Measurements from ENCODE around the gene MVB12B. TPM values are rescaled to one million over a fixed set of nuclear protein-coding genes. Genes with fewer than 3 reads are reported as not detected.

The MVB12B gene
- total RNA-seq, 1 experiment from 2014 or later, result 6.1 TPM

DNA sequence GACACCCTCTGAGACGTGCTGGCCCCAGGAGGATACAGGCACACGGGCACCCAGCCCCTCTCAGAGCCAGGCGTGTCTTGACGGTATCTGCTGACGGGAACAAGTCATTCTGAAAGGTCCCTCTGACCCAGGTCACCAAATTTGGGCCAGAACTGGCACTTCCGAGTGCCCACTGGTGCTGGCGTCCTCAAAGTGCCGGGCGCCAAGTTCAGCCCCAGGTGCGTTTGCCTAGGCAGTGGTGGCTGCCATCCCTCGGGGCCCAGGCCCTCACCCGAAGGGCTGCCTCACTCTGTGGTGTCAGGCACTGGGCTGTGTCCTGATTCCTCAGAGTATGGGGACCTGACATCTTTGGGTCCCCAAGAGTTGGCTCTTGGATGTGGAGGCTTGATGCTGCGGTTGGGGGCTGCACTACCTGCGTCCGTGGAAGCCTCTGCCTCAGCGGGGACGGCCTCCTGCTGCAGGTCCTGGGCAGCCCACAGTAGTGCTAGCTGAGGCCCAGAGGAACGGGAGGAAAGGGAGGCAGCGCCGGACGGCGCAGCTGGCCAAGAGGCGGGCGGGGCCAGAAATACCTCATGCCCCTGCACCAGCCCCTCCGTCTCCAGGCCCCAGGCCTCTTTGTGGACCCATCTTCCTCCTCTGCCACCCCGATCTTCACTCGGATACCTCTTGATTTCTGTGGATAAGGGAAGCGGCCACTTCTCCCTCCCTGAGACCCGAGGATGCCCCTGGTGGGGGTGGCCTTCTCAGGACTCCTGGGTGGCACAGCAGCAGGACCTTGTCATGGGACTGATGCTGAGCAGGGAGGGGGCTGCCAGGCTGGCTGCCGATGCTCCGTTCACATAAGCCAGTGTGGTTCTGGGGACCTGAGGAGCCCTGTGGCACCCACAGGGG is 177.7 kb downstream of the MVB12B start:
- no peak for DNase-seq (ENCODE audit: low read depth)

DNA sequence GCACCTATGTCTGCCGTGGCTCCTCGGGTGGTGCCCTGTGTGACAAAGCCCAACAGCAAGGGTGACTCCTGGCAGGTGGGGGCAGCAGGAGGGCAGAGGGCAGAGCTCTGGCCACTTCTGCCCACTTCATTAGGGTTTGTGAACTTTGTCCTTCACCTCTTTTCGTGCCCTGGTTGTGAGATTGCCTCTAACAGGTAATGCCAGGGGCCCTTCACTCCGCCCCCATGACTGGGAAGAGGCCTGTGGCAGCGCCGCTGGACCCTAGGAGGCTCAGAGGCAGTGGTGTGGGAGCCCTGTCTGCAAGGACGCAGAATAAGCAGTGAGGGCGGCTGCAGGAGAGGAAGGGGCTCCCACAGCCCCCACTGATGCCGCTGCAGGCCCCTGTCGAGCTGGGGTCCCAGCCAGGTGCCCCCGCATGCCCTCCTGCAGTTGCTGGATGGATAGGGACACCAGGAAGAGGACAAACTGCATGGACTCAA is 178.4 kb downstream of the MVB12B start:
- no peak for DNase-seq (ENCODE audit: low read depth)

DNA sequence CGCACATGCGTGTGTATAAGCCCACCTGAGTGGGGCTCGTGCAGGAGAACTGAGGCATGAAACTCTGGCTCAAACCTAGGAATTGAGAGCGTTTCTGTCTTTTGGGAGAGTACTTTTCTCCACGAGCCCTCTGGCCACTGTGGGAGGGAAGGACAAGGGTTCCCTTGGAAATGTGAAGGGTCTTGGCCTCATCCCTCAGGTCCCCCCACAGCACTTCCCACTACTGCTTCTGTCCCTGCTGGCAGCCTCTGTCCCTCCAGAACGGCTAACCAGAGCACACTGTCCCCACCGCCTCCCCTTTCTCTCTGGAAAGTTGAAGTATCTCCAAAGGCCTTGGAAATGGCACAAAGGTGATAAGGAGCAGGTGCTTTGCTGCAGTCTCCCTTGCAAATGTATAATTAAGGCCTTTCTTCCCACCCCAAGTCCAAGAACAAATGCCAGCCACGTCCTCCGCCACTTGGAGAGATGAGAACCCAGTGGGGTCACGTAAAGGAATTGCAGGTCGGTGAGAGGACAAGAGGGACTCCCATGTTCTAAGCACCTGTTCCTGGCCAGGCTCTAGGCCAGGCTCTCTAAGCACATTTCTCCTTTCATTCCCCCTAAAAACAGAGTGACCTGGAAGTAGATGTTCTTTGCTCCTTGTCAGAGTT is 179.2 kb downstream of the MVB12B start:
- no peak for DNase-seq (ENCODE audit: low read depth)

DNA sequence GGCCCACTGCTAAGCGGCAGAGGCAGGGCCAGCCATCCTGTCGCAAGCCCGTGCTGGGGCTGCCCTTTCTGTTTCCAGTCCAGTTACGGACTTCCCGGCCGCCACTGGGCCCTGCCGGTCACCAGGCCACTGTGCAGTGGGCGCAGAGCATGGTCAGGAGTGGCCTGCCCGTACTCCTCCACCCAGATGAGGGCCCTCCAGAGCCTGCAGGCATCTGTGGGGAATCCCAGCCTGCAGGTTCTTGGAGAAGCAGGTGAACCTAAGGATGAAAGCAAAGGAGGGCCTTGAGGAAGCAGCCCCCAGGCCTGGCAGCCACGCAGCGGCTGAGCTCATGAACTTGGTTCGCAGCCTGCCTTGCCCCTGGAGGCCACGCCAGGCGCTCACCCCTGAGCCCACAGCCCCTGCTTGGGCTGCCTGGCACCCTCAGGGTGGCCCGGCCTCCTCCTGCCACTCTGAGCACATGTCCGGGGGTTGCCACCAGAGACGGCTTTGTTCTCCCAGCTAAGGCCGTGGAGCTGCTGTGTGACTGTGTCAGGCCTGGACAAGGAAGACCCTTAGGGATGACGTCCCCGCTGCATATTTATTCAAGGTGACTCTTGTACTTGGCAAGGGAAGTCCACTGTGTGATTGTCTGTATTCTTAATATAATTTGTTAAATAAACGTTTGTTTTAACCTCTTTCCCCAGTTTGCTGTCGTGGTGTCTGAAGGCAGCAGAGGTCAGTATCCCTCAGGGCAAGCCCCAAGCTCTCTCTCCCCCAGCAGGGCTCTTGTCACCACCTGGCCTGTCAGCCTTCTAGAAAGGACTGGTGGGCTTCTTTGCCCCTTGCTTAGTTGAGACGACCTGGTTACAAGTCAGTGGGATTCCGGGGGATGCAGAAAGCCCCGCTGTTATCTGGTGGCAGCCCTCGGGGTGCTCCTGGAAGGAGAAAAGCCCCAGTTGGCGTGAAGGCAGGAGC is 180.0 kb downstream of the MVB12B start:
- DNase-seq (ENCODE audit: low read depth), result no peak

DNA sequence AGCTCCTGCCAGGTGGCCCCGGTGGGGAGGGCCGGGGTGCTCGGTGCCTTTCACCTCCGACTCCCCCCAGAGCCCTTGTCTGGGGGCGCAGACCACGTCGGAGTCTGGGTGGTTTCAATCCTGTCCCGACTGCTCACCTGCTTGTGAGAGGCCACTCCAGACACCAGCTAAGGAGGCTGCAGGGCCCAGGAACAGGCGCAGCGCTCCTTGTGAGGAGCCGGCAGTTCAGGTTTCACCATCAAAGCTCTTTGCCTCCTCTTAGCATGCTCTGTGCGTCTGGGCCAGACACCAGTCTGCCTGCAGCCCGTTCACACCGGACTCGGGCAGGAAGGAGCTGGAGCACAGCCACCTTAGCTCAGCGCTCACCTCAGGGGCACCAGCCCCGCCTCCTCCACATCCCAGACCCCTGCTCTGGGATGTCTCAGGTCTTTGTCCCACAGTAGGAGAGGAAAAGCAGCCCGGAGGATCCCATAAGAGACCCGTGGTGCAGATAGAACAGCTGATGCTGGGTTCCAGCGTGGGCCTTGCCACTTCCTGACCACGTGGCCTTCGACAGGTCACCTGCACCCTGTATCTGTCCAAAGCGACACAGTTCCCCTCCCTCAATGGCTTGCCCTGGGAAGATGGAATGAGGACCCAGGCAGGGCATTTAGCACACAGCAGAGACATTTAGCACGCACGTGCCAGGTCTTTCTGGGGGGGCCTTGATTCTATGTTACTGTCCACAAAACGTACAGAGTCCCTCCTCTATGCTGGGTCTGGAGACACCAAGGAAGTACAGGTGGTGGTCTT is 180.9 kb downstream of the MVB12B start:
- DNase-seq (ENCODE audit: low read depth), result no peak

DNA sequence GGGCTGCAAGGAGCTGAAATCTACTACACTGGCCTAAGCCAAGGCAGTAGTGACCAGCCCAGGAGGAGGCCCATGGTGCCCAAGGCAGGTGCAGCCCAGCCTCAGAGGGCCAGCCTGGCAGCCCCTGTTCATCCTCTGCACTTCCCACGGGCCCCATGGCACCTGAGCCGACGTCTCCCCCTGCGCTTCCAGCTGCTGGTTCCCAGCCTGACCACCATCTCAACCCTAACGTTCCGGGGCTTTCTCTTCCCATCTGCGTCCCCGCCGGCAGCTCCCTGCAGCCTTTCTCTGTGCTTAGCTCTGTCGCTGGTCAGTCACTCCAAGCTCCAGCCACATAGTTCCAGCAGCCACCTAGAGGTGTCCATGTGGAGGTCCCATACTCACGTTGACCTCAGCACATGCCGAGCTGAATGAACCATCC is 181.6 kb downstream of the MVB12B start:
- no peak for DNase-seq (ENCODE audit: low read depth)

DNA sequence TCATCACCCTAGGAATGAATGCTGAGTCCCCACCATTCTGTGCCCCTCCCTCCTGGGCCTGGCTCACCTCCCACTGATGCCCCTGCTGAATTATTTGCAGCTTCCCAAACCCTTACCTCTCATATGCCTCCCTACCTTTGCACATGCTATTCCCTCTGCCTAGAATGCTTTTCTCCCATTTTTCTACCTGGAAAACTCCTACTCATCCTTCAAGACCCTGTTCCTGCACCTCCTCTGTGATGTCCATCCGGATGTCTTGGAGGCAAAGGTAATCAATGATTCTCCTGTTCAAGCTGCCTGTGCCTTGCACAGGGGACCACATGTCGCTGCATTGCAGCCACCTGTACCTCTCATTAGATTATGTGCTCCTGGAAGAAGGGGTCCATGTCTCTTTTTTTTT is 182.3 kb downstream of the MVB12B start:
- DNase-seq (ENCODE audit: low read depth), result no peak

DNA sequence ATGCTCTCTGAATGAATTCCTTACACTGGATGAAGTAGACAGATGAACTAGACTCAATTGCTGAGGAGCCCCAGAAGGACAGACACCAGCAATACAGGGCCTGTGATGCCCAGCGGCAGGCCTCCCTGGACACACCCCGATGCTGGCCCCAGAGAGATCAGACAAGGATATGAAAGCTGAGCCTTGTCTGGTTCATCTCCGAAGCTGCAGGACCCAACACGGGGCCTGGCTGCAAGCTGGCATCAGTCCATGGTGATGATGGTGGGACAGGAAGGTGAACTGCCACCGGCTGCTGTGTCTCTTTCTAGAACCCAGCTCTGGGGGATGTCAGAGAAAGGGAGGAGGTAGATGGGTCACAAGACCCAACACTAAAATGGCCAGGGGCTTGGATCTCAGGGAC is 183.1 kb downstream of the MVB12B start:
- no peak for DNase-seq (ENCODE audit: low read depth)

DNA sequence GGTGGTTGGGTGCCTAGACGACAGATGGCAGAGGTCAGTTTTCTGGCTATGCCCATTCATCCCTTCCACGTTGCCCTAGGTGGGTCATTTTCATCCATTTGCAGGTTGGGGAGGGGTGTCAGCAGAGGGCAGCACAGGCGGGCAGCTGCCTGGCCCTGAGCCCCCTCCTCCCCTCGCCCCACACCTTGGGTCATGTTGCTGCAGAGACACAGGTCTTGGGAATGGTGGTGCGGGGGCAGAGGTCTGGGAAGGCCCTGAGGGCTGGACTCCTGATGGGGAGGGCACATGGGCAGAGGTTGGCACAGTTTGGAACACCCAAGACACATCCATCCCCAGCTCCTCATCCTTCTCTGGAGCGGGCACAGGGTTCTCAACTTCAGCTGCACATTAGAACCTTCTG is 183.9 kb downstream of the MVB12B start:
- no peak for DNase-seq (ENCODE audit: low read depth)

DNA sequence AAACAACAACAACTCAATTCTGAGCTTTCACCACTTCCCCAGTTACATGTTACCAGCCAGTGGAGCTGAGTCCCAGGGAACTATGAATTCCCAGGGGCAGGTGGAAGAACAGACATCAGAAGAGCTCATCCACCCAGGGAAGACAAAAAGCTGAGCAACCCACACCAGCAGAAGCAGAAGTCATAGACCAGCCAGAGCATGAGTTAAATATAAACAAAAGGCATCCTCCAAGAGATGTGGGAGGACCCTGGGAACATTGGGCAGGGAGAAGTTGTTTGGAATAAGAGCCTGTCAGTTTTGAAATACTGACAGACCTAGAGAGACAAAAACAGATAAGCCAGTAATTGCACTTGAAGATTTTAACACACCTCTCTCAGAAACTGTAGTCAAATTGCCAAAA is 184.8 kb downstream of the MVB12B start:
- no peak for DNase-seq (ENCODE audit: low read depth)

DNA sequence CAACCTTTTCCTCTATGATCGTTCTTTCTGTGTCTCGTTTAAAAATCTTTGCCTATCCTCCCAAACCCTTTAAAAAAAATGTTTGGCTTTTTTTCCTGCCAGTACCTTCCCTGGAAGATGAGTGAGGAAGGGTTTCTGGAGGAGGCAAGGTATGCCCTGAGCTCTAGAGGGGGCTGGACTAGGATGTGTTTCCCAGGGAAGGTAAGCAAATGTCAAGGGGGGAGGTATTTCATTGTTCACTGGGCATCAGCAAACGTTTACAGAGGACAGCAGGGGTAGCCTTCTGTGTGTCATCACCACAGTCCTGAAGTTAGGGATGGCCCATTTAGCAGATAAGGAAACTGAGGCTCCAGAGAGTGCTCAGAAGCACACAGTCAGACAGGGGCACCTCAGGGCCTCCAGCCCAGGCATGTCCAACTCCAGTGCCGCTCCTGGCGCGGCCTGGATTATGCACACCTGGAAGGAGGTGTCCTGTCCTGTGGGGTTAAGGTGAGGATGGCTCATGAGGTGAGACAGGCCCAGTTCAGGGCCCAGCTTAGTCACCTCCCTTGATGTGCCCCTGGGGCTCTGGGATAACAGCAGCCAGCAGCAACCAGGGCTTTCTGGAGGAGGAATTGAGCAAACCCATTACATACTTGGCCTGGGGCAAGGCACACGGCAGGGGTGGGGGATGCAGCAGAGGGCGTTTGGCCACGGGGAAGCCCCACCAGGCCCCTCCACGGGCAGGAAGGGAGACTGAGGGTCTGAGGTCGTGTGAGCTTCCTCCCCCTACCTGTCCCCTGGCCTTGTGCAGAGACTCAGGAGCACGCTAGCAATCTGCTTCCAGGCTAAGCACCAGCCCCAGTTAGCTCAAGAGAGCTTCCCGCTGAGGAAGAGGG is 186.8 kb downstream of the MVB12B start:
- DNase-seq (ENCODE audit: low read depth), result no peak

DNA sequence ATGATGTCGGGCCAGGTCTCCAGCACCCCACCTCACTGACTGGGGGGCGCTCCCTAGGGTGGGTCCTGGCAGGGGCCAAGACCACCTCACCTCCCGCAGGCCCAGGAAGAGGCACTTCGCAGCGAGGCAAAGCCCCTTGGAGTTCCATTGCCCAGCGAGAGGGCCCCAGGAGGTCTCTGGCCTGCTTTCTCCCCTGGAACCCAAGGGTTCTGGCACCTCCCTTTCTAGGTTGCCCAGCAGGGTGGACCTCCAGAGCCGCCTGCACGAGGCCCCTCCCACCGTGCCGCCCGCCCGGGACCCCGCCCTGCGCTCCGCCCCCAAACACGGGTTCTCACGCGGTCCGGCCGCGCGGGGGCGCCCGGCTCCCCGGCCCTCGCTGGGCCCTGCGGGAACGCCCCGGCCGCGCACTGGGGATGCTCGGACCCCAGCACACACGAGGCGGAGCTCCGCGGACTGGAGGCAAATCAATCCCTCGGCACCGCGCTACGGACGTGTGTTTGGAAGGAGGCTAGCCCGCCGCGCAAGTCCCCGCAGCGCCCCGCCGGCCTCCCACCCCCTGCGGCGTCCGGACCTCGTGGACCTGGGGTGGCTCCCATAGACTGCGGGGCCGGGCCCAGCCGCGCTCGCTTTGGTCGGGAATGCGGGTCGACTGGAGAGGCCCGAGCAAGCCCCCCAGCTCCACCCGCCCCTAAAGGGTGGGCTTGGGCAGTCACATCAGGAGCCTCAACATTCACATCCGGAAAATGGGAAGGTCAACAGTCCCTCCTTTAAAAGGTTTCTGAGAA is 187.6 kb downstream of the MVB12B start:
- peak; percentile 84 for DNase-seq (ENCODE audit: low read depth)

DNA sequence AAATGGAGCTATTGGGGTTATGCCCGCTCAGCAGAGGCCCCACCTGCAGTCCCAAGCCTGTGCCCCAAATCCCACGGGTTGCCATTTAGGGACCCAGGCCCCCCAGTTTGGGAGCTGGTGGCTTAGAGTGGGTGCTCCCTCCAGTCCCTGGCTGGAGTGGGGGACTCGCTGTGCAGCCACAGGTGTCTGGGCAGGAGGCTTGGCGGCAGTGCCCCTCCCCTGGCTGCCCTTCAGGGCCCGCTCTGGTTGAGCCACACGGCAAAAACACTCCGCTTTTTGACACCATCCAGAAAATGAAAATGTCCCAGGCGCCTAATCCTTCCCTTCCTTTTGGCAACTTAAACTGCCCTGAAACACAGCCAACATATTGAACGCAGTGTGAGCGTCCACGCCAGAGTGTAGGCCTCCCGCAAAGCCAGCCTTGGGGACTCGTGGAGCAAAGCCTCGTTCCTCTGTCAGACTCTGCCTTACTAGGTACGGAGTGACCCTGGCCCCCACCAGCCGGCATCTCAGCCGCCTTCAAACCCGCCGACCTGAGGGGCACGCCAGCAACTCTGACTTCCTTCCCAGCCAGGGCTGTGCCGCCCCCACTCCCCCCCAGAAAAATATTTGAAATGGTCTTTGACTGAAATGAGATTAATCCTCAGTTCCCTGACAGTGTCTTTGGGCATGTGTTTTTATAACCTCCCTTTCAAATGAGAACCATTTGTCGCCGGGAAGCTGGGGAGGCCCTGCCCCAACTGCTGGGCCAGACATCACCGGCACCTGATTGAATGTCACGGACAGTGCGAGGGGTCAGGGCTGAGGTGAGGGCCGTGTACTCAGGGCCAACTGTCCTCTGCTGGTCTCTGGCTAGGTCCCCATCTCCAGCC is 188.6 kb downstream of the MVB12B start:
- no peak for DNase-seq (ENCODE audit: low read depth)

DNA sequence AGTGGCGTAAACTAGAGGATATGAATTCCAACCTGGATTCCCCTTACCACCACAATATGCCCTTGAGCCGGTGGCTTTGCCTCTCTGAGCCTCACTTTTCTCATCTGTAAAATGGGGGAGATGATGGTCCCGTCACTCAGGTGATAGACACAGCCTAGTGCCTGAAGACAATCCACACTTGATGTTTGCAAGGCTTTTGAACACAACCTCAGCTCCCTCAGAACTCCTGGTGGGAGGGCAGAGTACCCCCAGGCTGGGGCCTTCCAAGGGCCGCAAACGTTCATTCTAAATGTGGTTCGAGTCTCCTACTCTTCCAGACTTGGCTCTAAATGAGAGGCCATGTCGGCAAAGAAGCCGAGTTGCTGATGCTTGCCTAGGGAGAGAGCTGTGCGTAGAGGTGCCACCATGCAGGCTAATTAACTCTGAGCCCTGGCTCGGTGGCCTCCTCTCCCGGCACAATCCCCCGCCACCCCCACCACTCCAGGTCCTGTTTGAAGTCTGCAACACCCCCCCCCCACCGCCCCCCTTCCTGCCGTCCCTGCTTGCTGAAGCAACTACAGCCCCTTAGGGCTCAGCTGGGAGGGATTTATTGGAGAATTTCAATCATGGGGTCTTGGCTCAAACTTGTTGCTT is 189.4 kb downstream of the MVB12B start:
- DNase-seq (ENCODE audit: low read depth), result no peak

DNA sequence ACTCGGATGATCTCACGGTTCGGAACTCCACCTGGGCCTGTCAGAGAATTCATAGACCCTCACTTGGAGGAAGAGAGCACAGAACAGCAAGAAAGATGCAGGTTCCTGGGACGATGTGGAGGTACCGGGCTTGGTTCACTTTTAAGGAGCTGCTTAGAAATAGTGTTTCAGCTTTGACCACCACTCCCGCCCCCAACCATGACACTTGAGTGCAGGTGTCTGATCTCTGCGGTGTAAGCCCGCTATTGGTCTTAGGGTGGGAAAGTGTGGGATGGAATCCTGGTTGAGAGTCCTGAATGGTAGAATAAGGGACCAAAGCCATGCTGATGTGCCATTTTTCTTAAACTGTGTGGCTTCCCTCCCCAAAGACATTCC is 189.9 kb downstream of the MVB12B start:
- DNase-seq (ENCODE audit: low read depth), result no peak

DNA sequence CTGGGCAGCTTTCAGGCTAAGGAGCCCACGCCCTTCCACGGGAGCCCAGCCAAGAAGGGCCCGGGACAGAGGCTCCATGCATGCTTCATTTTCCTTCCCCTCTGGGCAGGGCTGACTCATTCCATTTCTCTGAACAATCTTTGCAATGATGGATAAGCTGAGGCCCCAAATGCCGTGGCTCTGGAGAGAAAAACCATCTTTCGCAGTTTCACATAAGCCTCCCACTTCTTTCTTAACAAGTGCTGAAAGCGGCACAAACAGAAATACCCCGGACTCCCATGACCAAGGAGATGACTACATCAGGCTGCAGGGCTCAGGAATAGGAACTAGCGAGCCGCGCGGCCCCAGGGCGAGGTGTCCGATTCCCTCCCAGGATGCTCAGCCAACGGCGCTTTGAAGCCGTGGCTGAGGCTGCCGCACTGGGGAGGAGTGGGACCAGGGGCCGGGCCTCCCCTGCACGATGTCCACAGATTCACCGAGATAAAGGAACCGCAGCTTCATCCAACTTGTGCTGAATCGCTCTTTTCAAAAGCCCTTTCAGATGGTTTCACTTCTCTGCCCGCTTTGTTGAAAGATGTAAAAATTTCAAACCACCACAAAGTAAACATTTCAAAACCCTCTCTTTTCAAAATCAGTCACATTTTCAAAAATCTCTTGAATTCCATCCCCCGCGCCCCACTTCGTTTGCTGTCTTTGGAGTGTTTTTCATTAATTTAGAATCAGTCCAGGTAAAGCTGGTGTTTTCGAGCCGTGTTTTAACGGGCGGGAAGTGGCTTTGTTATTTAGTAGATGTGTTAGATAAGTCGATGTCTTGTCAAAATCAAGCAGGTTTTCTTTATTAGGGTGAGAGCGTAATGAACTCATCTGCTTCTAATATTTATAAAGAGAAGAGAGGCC is 190.6 kb downstream of the MVB12B start:
- peak; percentile 91 for DNase-seq (ENCODE audit: low read depth)

DNA sequence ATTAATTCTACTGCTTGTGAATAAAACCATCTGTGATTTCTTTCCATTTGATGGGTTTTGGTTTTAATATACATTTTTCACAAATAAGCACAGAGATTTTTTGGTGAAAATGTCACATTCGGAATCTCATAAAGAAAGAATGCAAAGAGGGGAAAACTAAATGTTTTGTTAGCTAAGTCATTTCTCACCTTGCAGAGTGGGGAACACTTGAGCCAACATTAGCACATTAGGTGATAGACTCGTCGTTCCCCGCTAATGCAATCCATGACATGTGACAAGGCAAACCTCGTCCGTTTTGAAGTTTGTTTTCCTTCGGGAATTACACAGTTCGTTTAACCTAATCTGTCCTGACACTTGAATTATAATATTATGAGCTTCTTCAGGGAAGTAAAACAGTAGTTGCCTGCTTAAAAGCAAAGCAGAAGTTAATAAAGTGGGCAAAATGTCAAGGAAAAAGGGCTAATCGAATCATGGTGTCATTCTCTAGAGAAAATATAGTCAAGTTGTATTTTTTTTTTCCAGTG is 191.3 kb downstream of the MVB12B start:
- DNase-seq (ENCODE audit: low read depth), result no peak

Data from Daoy (cell line).